ENCODE data around the gene ASTN2.

Gene ASTN2

GRCh38 chr9:117018966-117019617 is 395.8 kb downstream of the ASTN2 start:
- no peak for DNase-seq (ENCODE audit: low spot score)

- no peak for DNase-seq (ENCODE audit: low spot score)
Measured at GRCh38 chr9:117017414-117017985, 397.4 kb downstream of the ASTN2 start.

GRCh38 chr9:117014061-117014460 is 400.8 kb downstream of the ASTN2 start:
- no peak for DNase-seq (ENCODE audit: low spot score)

GRCh38 chr9:117013440-117013995 is 401.3 kb downstream of the ASTN2 start:
- no peak for DNase-seq (ENCODE audit: low spot score)

GRCh38 chr9:117010061-117010460 is 404.8 kb downstream of the ASTN2 start:
- DNase-seq (ENCODE audit: low spot score), result no peak

- no peak for DNase-seq (ENCODE audit: low spot score)
Measured at GRCh38 chr9:117008876-117009275, 406.0 kb downstream of the ASTN2 start.

GRCh38 chr9:117008461-117008860 is 406.4 kb downstream of the ASTN2 start:
- no peak for DNase-seq (ENCODE audit: low spot score)

- no peak for DNase-seq (ENCODE audit: low spot score)
Measured at GRCh38 chr9:117002686-117003085, 412.2 kb downstream of the ASTN2 start.

- no peak for DNase-seq (ENCODE audit: low spot score)
Measured at GRCh38 chr9:117000834-117001233, 414.0 kb downstream of the ASTN2 start.

- no peak for DNase-seq (ENCODE audit: low spot score)
Measured at GRCh38 chr9:117000196-117000723, 414.6 kb downstream of the ASTN2 start.

- DNase-seq (ENCODE audit: low spot score), result no peak
Measured at GRCh38 chr9:116998305-116998704, 416.6 kb downstream of the ASTN2 start.

- DNase-seq (ENCODE audit: low spot score), result no peak
Measured at GRCh38 chr9:116992865-116993264, 422.0 kb downstream of the ASTN2 start.

- no peak for DNase-seq (ENCODE audit: low spot score)
Measured at GRCh38 chr9:116991051-116991450, 423.8 kb downstream of the ASTN2 start.

- DNase-seq (ENCODE audit: low spot score), result no peak
Measured at GRCh38 chr9:116990592-116990991, 424.3 kb downstream of the ASTN2 start.

GRCh38 chr9:116987721-116988485 is 427.0 kb downstream of the ASTN2 start:
- no peak for DNase-seq (ENCODE audit: low spot score)

GRCh38 chr9:116986015-116986414 is 428.8 kb downstream of the ASTN2 start:
- DNase-seq (ENCODE audit: low spot score), result no peak

GRCh38 chr9:116985596-116985995 is 429.3 kb downstream of the ASTN2 start:
- no peak for DNase-seq (ENCODE audit: low spot score)

GRCh38 chr9:116984111-116984510 is 430.7 kb downstream of the ASTN2 start:
- DNase-seq (ENCODE audit: low spot score), result no peak

GRCh38 chr9:116980582-116981120 is 434.2 kb downstream of the ASTN2 start:
- no peak for DNase-seq (ENCODE audit: low spot score)

GRCh38 chr9:116979456-116979855 is 435.4 kb downstream of the ASTN2 start:
- DNase-seq (ENCODE audit: low spot score), result no peak

- DNase-seq (ENCODE audit: low spot score), result no peak
Measured at GRCh38 chr9:116978155-116978554, 436.7 kb downstream of the ASTN2 start.

- DNase-seq (ENCODE audit: low spot score), result no peak
Measured at GRCh38 chr9:116975126-116975525, 439.7 kb downstream of the ASTN2 start.
